K562 (cell line): ENCODE results near the gene SORCS1. TPM values are rescaled to one million over a fixed set of nuclear protein-coding genes. Genes with fewer than 3 reads are reported as not detected.

Source experiments
- ATAC-seq: fragments of 200-7000 bp; cut with Tn5 transposase; 3 replicates; pipeline ENCODE4 v1.9.1; 2020; ENCODE audit warnings: moderate library complexity
- BruUV-seq: library from RNA; stranded (reverse); fragments of 400-500 nt; replicated peaks from 2 replicates; lab custom pipeline; 2021; lab: Mats Ljungman, UMichigan
- CTCF ChIA-PET: fragments of 300-600 bp; formaldehyde crosslinking; extraction: SDS; loops from one replicate; lab custom pipeline; 2021; ENCODE audit warnings: low intra/inter-chr PET ratio; lab: Yijun Ruan, JAX
- POLR2A ChIA-PET: fragments of 300-600, 350-650 bp; sonication (Branson Sonifier 250); formaldehyde crosslinking; extraction: SDS; loops from one replicate; lab custom pipeline; 2021; ENCODE audit warnings: antibody characterized with exemption, inconsistent platforms; lab: Yijun Ruan, JAX
- DNase-seq, 4 experiments: peaks; one replicate each; pipeline versions ENCODE4 v3.0.0 to v3.0.0-alpha.2; 2011 to 2018; ENCODE audit warnings: low spot score in 3 of 4, mixed read lengths in 3 of 4; ENCODE audit errors: extremely low read depth in 1 of 4
- FAIRE-seq: peaks from 2 replicates; lab custom pipeline; 2011; peaks lifted over from hg19 to GRCh38; lab: Jason Lieb, UNC
- H2AFZ ChIP-seq: 2 replicates; pipeline ENCODE4 v1.6.0; 2011; ENCODE audit warnings: low read depth, low read length, control low read depth, inconsistent platforms
- H3K27ac ChIP-seq: fragments of 200-600 bp; 3 replicates; pipeline ENCODE4 v1.8.0; 2011; ENCODE audit warnings: low read depth, mild to moderate bottlenecking, control low read depth, inconsistent platforms, low read length, moderate library complexity, mixed read lengths; ENCODE audit errors: extremely low read depth
- H3K27me3 ChIP-seq, 2 experiments: fragments of 300-600 bp in 1 of 2; 2 replicates in 1 of 2; 3 replicates in 1 of 2; pipeline versions ENCODE4 v1.6.0 to v1.8.0; 2011; ENCODE audit warnings: inconsistent platforms in 2 of 2, low read length in 2 of 2, mild to moderate bottlenecking in 1 of 2, mixed read lengths in 1 of 2, moderate library complexity in 1 of 2; ENCODE audit not compliant: control insufficient read depth in 2 of 2, insufficient read depth in 2 of 2
- H3K36me3 ChIP-seq: fragments of 300-600 bp; 3 replicates; pipeline ENCODE4 v1.8.0; 2011; ENCODE audit warnings: mild to moderate bottlenecking, low read length, inconsistent platforms; ENCODE audit not compliant: control insufficient read depth, insufficient read depth
- H3K4me1 ChIP-seq, 2 experiments: fragments of 200-600 bp in 1 of 2; replicated peaks in 1 of 2; 2 replicates in 1 of 2; 3 replicates in 1 of 2; pipeline versions ENCODE4 v1.5.1 to v1.8.0; 2011; ENCODE audit warnings: inconsistent platforms in 2 of 2, low read length in 2 of 2, mild to moderate bottlenecking in 1 of 2, mixed read lengths in 1 of 2, moderate library complexity in 1 of 2; ENCODE audit not compliant: control insufficient read depth in 2 of 2, insufficient read depth in 2 of 2
- H3K4me2 ChIP-seq: 2 replicates; pipeline ENCODE4 v1.6.1; 2011; ENCODE audit warnings: low read length, control low read depth, inconsistent platforms, mixed read lengths; ENCODE audit not compliant: insufficient read depth
- H3K4me3 ChIP-seq: fragments of 200-600 bp; sonication (generic), shearing (Covaris generic); 2 replicates; pipeline ENCODE4 v1.5.1; 2016; ENCODE audit warnings: control low read depth, inconsistent platforms
- H3K79me2 ChIP-seq: fragments of 200-600 bp; 3 replicates; pipeline ENCODE4 v1.8.0; 2011; ENCODE audit warnings: low read length, inconsistent platforms; ENCODE audit not compliant: control insufficient read depth, insufficient read depth
- H3K9ac ChIP-seq, 2 experiments: 2 replicates each; pipeline versions ENCODE4 v1.6.0 to v1.6.1; 2011; ENCODE audit warnings: low read depth in 2 of 2, low read length in 2 of 2, control low read depth in 1 of 2, inconsistent platforms in 1 of 2, mild to moderate bottlenecking in 1 of 2, mixed read lengths in 1 of 2; ENCODE audit not compliant: insufficient read depth in 1 of 2
- H3K9me1 ChIP-seq: one replicate; pipeline ENCODE4 v1.6.0; 2011; ENCODE audit warnings: inconsistent platforms, mild to moderate bottlenecking, low read length, moderate library complexity; ENCODE audit not compliant: control insufficient read depth, insufficient read depth
- H3K9me3 ChIP-seq: replicated peaks from 2 replicates; pipeline ENCODE4 v1.5.1; 2011; ENCODE audit warnings: low read depth, low read length, inconsistent platforms; ENCODE audit not compliant: control insufficient read depth, insufficient read depth
- H4K20me1 ChIP-seq: replicated peaks from 2 replicates; pipeline ENCODE4 v1.6.1; 2011; ENCODE audit warnings: low read length, inconsistent platforms, mixed read lengths; ENCODE audit not compliant: control insufficient read depth, insufficient read depth
- CXXC5 ChIP-seq: fragments of 250-450 bp; sonication (Bioruptor Pico); IDR thresholded peaks from 2 replicates; pipeline ENCODE4 v1.8.0; 2022; ENCODE audit warnings: inconsistent platforms, mild to moderate bottlenecking, moderate library complexity
- EP400 ChIP-seq: fragments of 450-650 bp; IDR thresholded peaks from 2 replicates; pipeline ENCODE4 v1.6.1; 2017; ENCODE audit warnings: antibody characterized with exemption, mild to moderate bottlenecking, moderate library complexity
- GTF3C2 ChIP-seq: IDR thresholded peaks from 3 replicates; pipeline ENCODE4 v1.6.1; 2011; ENCODE audit warnings: borderline replicate concordance, mild to moderate bottlenecking, moderate library complexity; ENCODE audit not compliant: insufficient read length; ENCODE audit errors: extremely low read depth
- MCM7 ChIP-seq, 2 experiments: fragments of 450-650 bp; IDR thresholded peaks; 2 replicates each; pipeline ENCODE4 v1.6.1; 2016 to 2018
- NBN ChIP-seq: fragments of 450-650 bp; IDR thresholded peaks from 2 replicates; pipeline ENCODE4 v1.6.1; 2016; ENCODE audit warnings: low read depth, mild to moderate bottlenecking
- RBM15 ChIP-seq: fragments of 200-400 bp; formaldehyde crosslinking; IDR thresholded peaks from 2 replicates; pipeline ENCODE4 v1.6.1; 2018; ENCODE audit warnings: mild to moderate bottlenecking, low read length, moderate library complexity; ENCODE audit not compliant: insufficient read depth
- RBM34 ChIP-seq: fragments of 200-400 bp; formaldehyde crosslinking; IDR thresholded peaks from 2 replicates; pipeline ENCODE4 v1.6.1; 2018; ENCODE audit warnings: low read length, borderline replicate concordance; ENCODE audit not compliant: insufficient read depth
- RBM39 ChIP-seq: fragments of 200-400 bp; formaldehyde crosslinking; optimal IDR thresholded peaks from 2 replicates; pipeline ENCODE3; 2018; ENCODE audit warnings: low read depth, low read length
- SETDB1 ChIP-seq: IDR thresholded peaks from one replicate; pipeline ENCODE4 v1.6.1; 2012; ENCODE audit warnings: low read length, control low read depth, inconsistent platforms
- THAP7 ChIP-seq: fragments of 250-450 bp; sonication (Bioruptor Pico); IDR thresholded peaks from 2 replicates; pipeline ENCODE4 v1.5.0; 2021
- ZNF830 ChIP-seq: fragments of 250-450 bp; sonication (Bioruptor Pico); IDR thresholded peaks from 2 replicates; pipeline ENCODE4 v1.5.0; 2021; ENCODE audit warnings: mild to moderate bottlenecking
- WGBS: fragments of 100-300 bp; shearing (Covaris generic); methylation state at CpG from one replicate; pipeline ENCODE4 v1.1.6; 2016; ENCODE audit warnings: low coverage, mixed read lengths; ENCODE audit not compliant: insufficient coverage; ENCODE audit errors: missing lambda C conversion rate; 5-methylcytosine and 5-hydroxymethylcytosine counted together
- in situ Hi-C: fragments of 300-500 bp; cut with MboI; formaldehyde crosslinking; loops from 4 replicates; pipeline ENCODE4 v1.15.0; 2018; ENCODE audit warnings: inconsistent platforms, mixed read lengths
- intact Hi-C: fragments of 100-400 bp; cut with micrococcal nuclease; formaldehyde crosslinking; loops from 2 replicates; pipeline ENCODE4 v1.14.2; 2022
- polyA plus RNA-seq, 8 experiments: library from polyadenylated mRNA; depleted of rRNA in 4 of 8; stranded (reverse) in 5 of 8; unstranded in 3 of 8; fragments of >200 nt; fragmentation: Nextera tagmentation in 2 of 8; fragmentation: Illumina TruSeq in 1 of 8; extraction: Ambion mirVana in 2 of 8; extraction: Trizol in 1 of 8; gene quantifications; 2 replicates each; pipeline versions ENCODE4 v1.2.1 to v1.2.3, GENCODE V29; 2011 to 2014; ENCODE audit warnings: inconsistent platforms in 1 of 8, missing spikeins in 1 of 8
- total RNA-seq, 7 experiments: library from RNA; depleted of rRNA in 6 of 7; stranded (reverse); fragments of >200 nt in 6 of 7; fragmentation: Illumina TruSeq in 2 of 7; extraction: Trizol in 2 of 7; gene quantifications; 2 replicates each; pipeline versions ENCODE4 v1.2.1 to v1.2.3, GENCODE V29; 2011 to 2021; ENCODE audit warnings: low replicate concordance in 1 of 7
- TF ChIP-seq, protein P1 (sequence below): fragments of 450-650 bp; IDR thresholded peaks from 2 replicates; pipeline ENCODE4 v1.6.1; 2016
- TF ChIP-seq, protein P2 (sequence below): fragments of 250-450 bp; sonication (Bioruptor Pico); IDR thresholded peaks from 2 replicates; pipeline ENCODE4 v1.8.0; 2021; ENCODE audit warnings: moderate library complexity, mild to moderate bottlenecking, inconsistent platforms
- TF ChIP-seq, protein P3 (sequence below): fragments of 450-650 bp; IDR thresholded peaks from 2 replicates; pipeline ENCODE4 v1.6.1; 2014; ENCODE audit warnings: low read depth, mild to moderate bottlenecking, moderate library complexity, borderline replicate concordance

The SORCS1 gene
- total and polyA plus RNA-seq, 9 of the 15 experiments (the other 6 are each of a cell fraction or from before 2014, with no cell fraction given): 1.5 to 3.9 (median 2.7) TPM

- CTCF ChIA-PET: no interaction called here
- ATAC-seq: no peak
Observed at GRCh38 chr10:106788982-106789381, 375.5 kb downstream of the SORCS1 start.

More at GRCh38 chr10:106788982-106789381, 375.5 kb downstream of the SORCS1 start:
- no peak overlapping the region for H3K9ac ChIP-seq
- no peaks in the 10 kb centered on the region for H3K9me3 ChIP-seq
- POLR2A ChIA-PET: no interaction called here
- H2AFZ ChIP-seq: no peak overlapping the region
- H4K20me1 ChIP-seq: no peaks in the 10 kb centered on the region
- H3K36me3 ChIP-seq: no peaks in the 10 kb centered on the region
- DNase-seq: no peak
- no peak overlapping the region for H3K4me3 ChIP-seq
- intact Hi-C loops (no loop called here), in situ Hi-C loops (no loop called here)
- H3K79me2 ChIP-seq: no peaks in the 10 kb centered on the region
- no peaks in the 10 kb centered on the region for H3K27me3 ChIP-seq
- 0% methylated on average over 3 of the region's 3 CpGs for WGBS
- no peak overlapping the region for H3K27ac ChIP-seq
- H3K4me1 ChIP-seq: no peaks in the 10 kb centered on the region
- H3K9me1 ChIP-seq: no peaks in the 10 kb centered on the region
- FAIRE-seq: no peak
- H3K4me2 ChIP-seq: no peak overlapping the region
- TF ChIP-seq RBM15: no peak
- TF ChIP-seq, protein P1, sequence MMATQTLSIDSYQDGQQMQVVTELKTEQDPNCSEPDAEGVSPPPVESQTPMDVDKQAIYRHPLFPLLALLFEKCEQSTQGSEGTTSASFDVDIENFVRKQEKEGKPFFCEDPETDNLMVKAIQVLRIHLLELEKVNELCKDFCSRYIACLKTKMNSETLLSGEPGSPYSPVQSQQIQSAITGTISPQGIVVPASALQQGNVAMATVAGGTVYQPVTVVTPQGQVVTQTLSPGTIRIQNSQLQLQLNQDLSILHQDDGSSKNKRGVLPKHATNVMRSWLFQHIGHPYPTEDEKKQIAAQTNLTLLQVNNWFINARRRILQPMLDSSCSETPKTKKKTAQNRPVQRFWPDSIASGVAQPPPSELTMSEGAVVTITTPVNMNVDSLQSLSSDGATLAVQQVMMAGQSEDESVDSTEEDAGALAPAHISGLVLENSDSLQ: no peak
- TF ChIP-seq MCM7 (IDR thresholded peaks at IDR 0.05): no peak
- TF ChIP-seq, protein P2, sequence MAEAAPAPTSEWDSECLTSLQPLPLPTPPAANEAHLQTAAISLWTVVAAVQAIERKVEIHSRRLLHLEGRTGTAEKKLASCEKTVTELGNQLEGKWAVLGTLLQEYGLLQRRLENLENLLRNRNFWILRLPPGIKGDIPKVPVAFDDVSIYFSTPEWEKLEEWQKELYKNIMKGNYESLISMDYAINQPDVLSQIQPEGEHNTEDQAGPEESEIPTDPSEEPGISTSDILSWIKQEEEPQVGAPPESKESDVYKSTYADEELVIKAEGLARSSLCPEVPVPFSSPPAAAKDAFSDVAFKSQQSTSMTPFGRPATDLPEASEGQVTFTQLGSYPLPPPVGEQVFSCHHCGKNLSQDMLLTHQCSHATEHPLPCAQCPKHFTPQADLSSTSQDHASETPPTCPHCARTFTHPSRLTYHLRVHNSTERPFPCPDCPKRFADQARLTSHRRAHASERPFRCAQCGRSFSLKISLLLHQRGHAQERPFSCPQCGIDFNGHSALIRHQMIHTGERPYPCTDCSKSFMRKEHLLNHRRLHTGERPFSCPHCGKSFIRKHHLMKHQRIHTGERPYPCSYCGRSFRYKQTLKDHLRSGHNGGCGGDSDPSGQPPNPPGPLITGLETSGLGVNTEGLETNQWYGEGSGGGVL: no peak
- TF ChIP-seq NBN: no peak
- TF ChIP-seq RBM34: no peak
- no peak for TF ChIP-seq GTF3C2
- TF ChIP-seq, protein P3, sequence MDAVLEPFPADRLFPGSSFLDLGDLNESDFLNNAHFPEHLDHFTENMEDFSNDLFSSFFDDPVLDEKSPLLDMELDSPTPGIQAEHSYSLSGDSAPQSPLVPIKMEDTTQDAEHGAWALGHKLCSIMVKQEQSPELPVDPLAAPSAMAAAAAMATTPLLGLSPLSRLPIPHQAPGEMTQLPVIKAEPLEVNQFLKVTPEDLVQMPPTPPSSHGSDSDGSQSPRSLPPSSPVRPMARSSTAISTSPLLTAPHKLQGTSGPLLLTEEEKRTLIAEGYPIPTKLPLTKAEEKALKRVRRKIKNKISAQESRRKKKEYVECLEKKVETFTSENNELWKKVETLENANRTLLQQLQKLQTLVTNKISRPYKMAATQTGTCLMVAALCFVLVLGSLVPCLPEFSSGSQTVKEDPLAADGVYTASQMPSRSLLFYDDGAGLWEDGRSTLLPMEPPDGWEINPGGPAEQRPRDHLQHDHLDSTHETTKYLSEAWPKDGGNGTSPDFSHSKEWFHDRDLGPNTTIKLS: no peak
- TF ChIP-seq SETDB1: no peak
- TF ChIP-seq CXXC5 (CRISPR knock-in tag): no peak
- no peak for TF ChIP-seq THAP7
- TF ChIP-seq ZNF830 (CRISPR knock-in tag): no peak
- no peak for TF ChIP-seq EP400
- no peak for TF ChIP-seq RBM39
- BruUV-seq: no TSS peak
